Endodermal cell (in vitro differentiated cells): ENCODE data around the gene RNF223. TPM values are rescaled to one million over a fixed set of nuclear protein-coding genes. Genes with fewer than 3 reads are reported as not detected.

Experiments used
- DNase-seq: peaks from one replicate; pipeline ENCODE4 v3.0.0-alpha.2; 2017
- H3K27ac ChIP-seq: 2 replicates; pipeline ENCODE4 v1.5.1; 2013; ENCODE audit warnings: mild to moderate bottlenecking, low read depth, low read length, moderate library complexity
- H3K27me3 ChIP-seq: 2 replicates; pipeline ENCODE4 v1.6.1; 2013; ENCODE audit warnings: mild to moderate bottlenecking, low read length, moderate library complexity; ENCODE audit not compliant: insufficient read depth, control insufficient read depth, poor library complexity, severe bottlenecking
- H3K36me3 ChIP-seq: 2 replicates; pipeline ENCODE4 v1.7.0; 2013; ENCODE audit warnings: mild to moderate bottlenecking, low read length, moderate library complexity; ENCODE audit not compliant: control insufficient read depth, insufficient read depth
- H3K4me1 ChIP-seq: one replicate; pipeline ENCODE4 v1.7.0; 2013; ENCODE audit warnings: low read length; ENCODE audit not compliant: control insufficient read depth, insufficient read depth
- H3K4me3 ChIP-seq: 2 replicates; pipeline ENCODE4 v1.5.1; 2013; ENCODE audit warnings: mild to moderate bottlenecking, low read length, moderate library complexity
- H3K9ac ChIP-seq: 2 replicates; pipeline ENCODE4 v1.6.1; 2013; ENCODE audit warnings: mild to moderate bottlenecking, low read length, moderate library complexity; ENCODE audit not compliant: poor library complexity, severe bottlenecking; ENCODE audit errors: extremely low read depth
- H3K9me3 ChIP-seq: 2 replicates; pipeline ENCODE4 v1.6.1; 2013; ENCODE audit warnings: mild to moderate bottlenecking, low read length, moderate library complexity; ENCODE audit not compliant: control insufficient read depth
- H3K27ac Mint-ChIP-seq: 2 replicates; pipeline ENCODE4 v1.8.0; 2020; ENCODE audit warnings: mixed read lengths
- H3K27me3 Mint-ChIP-seq: 2 replicates; pipeline ENCODE4 v1.8.0; 2021; ENCODE audit warnings: mild to moderate bottlenecking, mixed read lengths; ENCODE audit not compliant: insufficient read depth
- H3K36me3 Mint-ChIP-seq: 2 replicates; pipeline ENCODE4 v1.8.0; 2020; ENCODE audit warnings: low read depth, mixed read lengths
- H3K4me1 Mint-ChIP-seq: 2 replicates; pipeline ENCODE4 v1.8.0; 2020; ENCODE audit warnings: mixed read lengths
- H3K4me3 Mint-ChIP-seq: 2 replicates; pipeline ENCODE4 v1.8.0; 2020; ENCODE audit warnings: mild to moderate bottlenecking, moderate library complexity, mixed read lengths
- H3K9me3 Mint-ChIP-seq: 2 replicates; pipeline ENCODE4 v1.8.0; 2020; ENCODE audit warnings: mild to moderate bottlenecking, mixed read lengths
- CTCF ChIP-seq: fragments of 200-600 bp; sonication (generic); conservative IDR thresholded peaks from 2 replicates; pipeline ENCODE4 v1.5.0; 2021; ENCODE audit warnings: antibody characterized with exemption, mild to moderate bottlenecking
- WGBS, 2 experiments: methylation state at CpG; one replicate each; pipeline versions ENCODE4 v1.1.5 to v1.1.7; 2013; ENCODE audit warnings: missing lambda C conversion rate in 2 of 2, mixed read lengths in 1 of 2; ENCODE audit not compliant: insufficient coverage in 1 of 2, insufficient read length in 1 of 2; 5-methylcytosine and 5-hydroxymethylcytosine counted together
- total RNA-seq, 2 donors: library from RNA; stranded (reverse); fragmentation: NEBNext Ultra II Directional in 1 of 2; extraction: Animal tissue kit (Norgen Biotek cat#: 25700) in 1 of 2; gene quantifications; 2 replicates in 1 of 2; 3 replicates in 1 of 2; pipeline ENCODE4 v1.2.1, GENCODE V29; 2021

RNF223 gene
- total RNA-seq, 2 donors from 2014 or later, result not detected

GRCh38 chr1:1033731-1034438 is 40.2 kb downstream of the RNF223 start:
- Histone ChIP-seq H3K9me3 (no peaks in the 10 kb centered on the region), H3K4me1 (peaks cover 6% of the 10 kb centered on the region), H3K27me3 (peaks cover 23% of the 10 kb centered on the region), H3K9ac (peak overlapping the region; percentile 6), H3K27ac (no peak overlapping the region), H3K4me3 (peak overlapping the region; percentile 23), H3K36me3 (no peaks in the 10 kb centered on the region)
- no peak overlapping the region for H3K27ac Mint-ChIP-seq
- peak; percentile 81 for DNase-seq
- peaks cover 29% of the 10 kb centered on the region for H3K36me3 Mint-ChIP-seq
- H3K9me3 Mint-ChIP-seq, result no peaks in the 10 kb centered on the region
- peak overlapping the region; percentile 49 for H3K4me3 Mint-ChIP-seq
- H3K4me1 Mint-ChIP-seq, result peaks cover 9% of the 10 kb centered on the region
- WGBS, 2 experiments, result 4 to 12% methylated on average over 12 to 70 of the region's 71 CpGs
- no peak for TF ChIP-seq CTCF
- peaks cover 51% of the 10 kb centered on the region for H3K27me3 Mint-ChIP-seq

- Histone ChIP-seq H3K36me3 (no peaks in the 10 kb centered on the region), H3K9ac (no peak overlapping the region), H3K27me3 (peaks cover 15% of the 10 kb centered on the region), H3K27ac (peak overlapping the region; percentile 86), H3K4me3 (no peak overlapping the region), H3K9me3 (no peaks in the 10 kb centered on the region), H3K4me1 (peaks cover 6% of the 10 kb centered on the region)
- Mint-ChIP-seq H3K27ac (no peak overlapping the region), H3K9me3 (no peaks in the 10 kb centered on the region), H3K36me3 (peaks cover 22% of the 10 kb centered on the region), H3K4me1 (peaks cover 7% of the 10 kb centered on the region), H3K27me3 (peaks cover 43% of the 10 kb centered on the region), H3K4me3 (peak overlapping the region; percentile 49)
- 1 to 4% methylated on average over 21 to 73 of the region's 73 CpGs for WGBS, 2 experiments
- peak; percentile 89 for TF ChIP-seq CTCF
- peak; percentile 99 for DNase-seq
Measured at GRCh38 chr1:1033009-1033587, 41.0 kb downstream of the RNF223 start.

- no peak for TF ChIP-seq CTCF
- WGBS, 2 experiments, result 30 to 62% methylated on average over 5 to 16 of the region's 16 CpGs
- peak overlapping the region; percentile 86 for H3K27ac ChIP-seq
- H3K27me3 ChIP-seq, result peaks cover 8% of the 10 kb centered on the region
- peaks cover 6% of the 10 kb centered on the region for H3K36me3 ChIP-seq
- Mint-ChIP-seq H3K27ac (peak overlapping the region; percentile 75), H3K4me3 (peak overlapping the region; percentile 49), H3K9me3 (no peaks in the 10 kb centered on the region), H3K4me1 (peaks cover 7% of the 10 kb centered on the region), H3K36me3 (peaks cover 17% of the 10 kb centered on the region), H3K27me3 (peaks cover 36% of the 10 kb centered on the region)
- no peak overlapping the region for H3K9ac ChIP-seq
- H3K4me3 ChIP-seq, result no peak overlapping the region
- no peaks in the 10 kb centered on the region for H3K9me3 ChIP-seq
- peaks cover 6% of the 10 kb centered on the region for H3K4me1 ChIP-seq
- DNase-seq, result peak; percentile 82
Measured at GRCh38 chr1:1032424-1032823, 41.7 kb downstream of the RNF223 start.
